Keratinocyte (primary cell): ENCODE results near the gene INTU. TPM values are rescaled to one million over a fixed set of nuclear protein-coding genes. Genes with fewer than 3 reads are reported as not detected.

Experiments used
- DNase-seq: peaks from one replicate; pipeline ENCODE4 v3.0.0-alpha.2; 2011; ENCODE audit warnings: low read depth, missing footprints, low spot score
- FAIRE-seq: peaks from 2 replicates; lab custom pipeline; 2011; peaks lifted over from hg19 to GRCh38; lab: Jason Lieb, UNC
- H2AFZ ChIP-seq: 2 replicates; pipeline ENCODE4 v1.6.0; 2012; ENCODE audit warnings: low read length, control low read depth, inconsistent platforms; ENCODE audit not compliant: control insufficient read depth
- H3K27ac ChIP-seq: 2 replicates; pipeline ENCODE4 v1.5.1; 2011; ENCODE audit warnings: low read length; ENCODE audit not compliant: control insufficient read depth, insufficient read depth
- H3K27me3 ChIP-seq: 3 replicates; pipeline ENCODE4 v1.6.0; 2011; ENCODE audit warnings: low read length; ENCODE audit not compliant: control insufficient read depth, insufficient read depth; ENCODE audit errors: extremely low read depth
- H3K36me3 ChIP-seq, 2 experiments: 2 replicates in 1 of 2; 3 replicates in 1 of 2; pipeline ENCODE4 v1.5.1; 2011; ENCODE audit warnings: low read length in 2 of 2, mild to moderate bottlenecking in 1 of 2; ENCODE audit not compliant: control insufficient read depth in 2 of 2, insufficient read depth in 2 of 2; ENCODE audit errors: extremely low read depth in 1 of 2
- H3K4me1 ChIP-seq: 3 replicates; pipeline ENCODE4 v1.5.1; 2011; ENCODE audit warnings: low read length; ENCODE audit not compliant: control insufficient read depth, insufficient read depth; ENCODE audit errors: extremely low read depth
- H3K4me2 ChIP-seq: 3 replicates; pipeline ENCODE4 v1.6.0; 2011; ENCODE audit warnings: low read depth, low read length; ENCODE audit not compliant: control insufficient read depth, insufficient read depth; ENCODE audit errors: extremely low read depth
- H3K4me3 ChIP-seq, 3 experiments: fragments of 200-600 bp in 1 of 3; sonication (generic) in 1 of 3; 2 replicates in 2 of 3; 3 replicates in 1 of 3; pipeline ENCODE4 v1.5.1; 2011 to 2016; ENCODE audit warnings: low read length in 3 of 3, mild to moderate bottlenecking in 3 of 3, control low read depth in 2 of 3, inconsistent platforms in 1 of 3, low read depth in 1 of 3, mixed read lengths in 1 of 3, mixed run types in 1 of 3, moderate library complexity in 1 of 3; ENCODE audit not compliant: control insufficient read depth in 2 of 3, insufficient read depth in 2 of 3; ENCODE audit errors: extremely low read depth in 1 of 3
- H3K79me2 ChIP-seq: 2 replicates; pipeline ENCODE4 v1.6.0; 2012; ENCODE audit warnings: low read length; ENCODE audit not compliant: control insufficient read depth, insufficient read depth
- H3K9ac ChIP-seq: 3 replicates; pipeline ENCODE4 v1.6.0; 2011; ENCODE audit warnings: low read length; ENCODE audit not compliant: control insufficient read depth, insufficient read depth; ENCODE audit errors: extremely low read depth
- H3K9me1 ChIP-seq: 3 replicates; pipeline ENCODE4 v1.6.0; 2011; ENCODE audit warnings: low read length; ENCODE audit not compliant: control insufficient read depth, insufficient read depth; ENCODE audit errors: extremely low read depth
- H3K9me3 ChIP-seq: 2 replicates; pipeline ENCODE4 v1.5.1; 2012; ENCODE audit warnings: low read depth, low read length; ENCODE audit not compliant: control insufficient read depth
- H4K20me1 ChIP-seq: 3 replicates; pipeline ENCODE4 v1.6.0; 2011; ENCODE audit warnings: low read length; ENCODE audit not compliant: control insufficient read depth, insufficient read depth; ENCODE audit errors: extremely low read depth
- EZH2 ChIP-seq: IDR thresholded peaks from one replicate; pipeline ENCODE4 v1.6.1; 2012; ENCODE audit warnings: inconsistent platforms, mild to moderate bottlenecking, low read length, moderate library complexity
- dilution Hi-C: fragments of 300-500 bp; cut with MboI; formaldehyde crosslinking; loops from one replicate; pipeline ENCODE4 v1.7.0; 2020; ENCODE audit warnings: low sequenced_read_pairs; ENCODE audit not compliant: extremely low pct_ligation_motif_present
- polyA plus RNA-seq, 5 experiments: library from polyadenylated mRNA; depleted of rRNA in 3 of 5; stranded (reverse) in 3 of 5; stranded (forward) in 1 of 5; unstranded in 1 of 5; fragments of >200 nt; gene quantifications; 1 replicate in 1 of 5; 2 replicates in 3 of 5; 3 replicates in 1 of 5; pipeline versions ENCODE4 v1.2.1 to v1.2.3, GENCODE V29; 2011 to 2012; ENCODE audit warnings: missing spikeins in 2 of 5, low read depth in 1 of 5, low replicate concordance in 1 of 5
- TF ChIP-seq, protein P1 (sequence below), 3 experiments: IDR thresholded peaks in 1 of 3; conservative IDR thresholded peaks in 1 of 3; optimal IDR thresholded peaks in 1 of 3; 2 replicates in 2 of 3; 3 replicates in 1 of 3; pipeline versions ENCODE3 to v1.5.1; 2011; ENCODE audit warnings: low read length in 3 of 3, mild to moderate bottlenecking in 3 of 3, moderate library complexity in 2 of 3, control low read depth in 1 of 3, inconsistent platforms in 1 of 3; ENCODE audit not compliant: insufficient read depth in 2 of 3; ENCODE audit errors: extremely low read depth in 1 of 3

INTU gene
- polyA plus RNA-seq, 1 donor (not counting 4 experiments of a cell fraction or from before 2014, with no cell fraction given) = 5.0 TPM

DNA sequence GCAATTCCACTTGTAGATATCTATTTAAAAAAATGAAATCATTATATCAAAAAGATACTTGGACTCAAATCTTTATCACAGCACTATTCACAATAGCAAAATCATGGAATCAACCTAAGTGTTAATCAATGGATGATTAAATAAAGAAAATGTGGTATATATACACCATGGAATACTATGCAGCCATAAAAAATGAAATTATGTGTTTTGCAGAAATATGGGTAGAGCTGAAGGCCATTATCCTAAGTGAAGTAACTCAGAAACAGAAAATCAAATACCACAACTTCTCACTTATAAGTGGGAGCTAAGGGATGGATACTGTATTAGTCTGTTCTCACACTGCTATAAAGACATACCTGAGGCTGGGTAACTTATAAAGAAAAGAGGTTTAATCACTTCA lies 14.3 kb upstream of the INTU start:
- Histone ChIP-seq H3K4me1 (peaks cover 2% of the 10 kb centered on the region), H3K27ac (no peak overlapping the region), H3K79me2 (no peaks in the 10 kb centered on the region), H3K9ac (no peak overlapping the region), H3K4me2 (no peak overlapping the region), H2AFZ (no peak overlapping the region), H3K27me3 (peaks cover 28% of the 10 kb centered on the region), H3K4me3 (no peak overlapping the region), H4K20me1 (no peaks in the 10 kb centered on the region), H3K9me3 (no peaks in the 10 kb centered on the region), H3K36me3 (no peaks in the 10 kb centered on the region), H3K9me1 (no peaks in the 10 kb centered on the region)
- DNase-seq (no peak), FAIRE-seq (no peak)
- TF ChIP-seq, protein P1, sequence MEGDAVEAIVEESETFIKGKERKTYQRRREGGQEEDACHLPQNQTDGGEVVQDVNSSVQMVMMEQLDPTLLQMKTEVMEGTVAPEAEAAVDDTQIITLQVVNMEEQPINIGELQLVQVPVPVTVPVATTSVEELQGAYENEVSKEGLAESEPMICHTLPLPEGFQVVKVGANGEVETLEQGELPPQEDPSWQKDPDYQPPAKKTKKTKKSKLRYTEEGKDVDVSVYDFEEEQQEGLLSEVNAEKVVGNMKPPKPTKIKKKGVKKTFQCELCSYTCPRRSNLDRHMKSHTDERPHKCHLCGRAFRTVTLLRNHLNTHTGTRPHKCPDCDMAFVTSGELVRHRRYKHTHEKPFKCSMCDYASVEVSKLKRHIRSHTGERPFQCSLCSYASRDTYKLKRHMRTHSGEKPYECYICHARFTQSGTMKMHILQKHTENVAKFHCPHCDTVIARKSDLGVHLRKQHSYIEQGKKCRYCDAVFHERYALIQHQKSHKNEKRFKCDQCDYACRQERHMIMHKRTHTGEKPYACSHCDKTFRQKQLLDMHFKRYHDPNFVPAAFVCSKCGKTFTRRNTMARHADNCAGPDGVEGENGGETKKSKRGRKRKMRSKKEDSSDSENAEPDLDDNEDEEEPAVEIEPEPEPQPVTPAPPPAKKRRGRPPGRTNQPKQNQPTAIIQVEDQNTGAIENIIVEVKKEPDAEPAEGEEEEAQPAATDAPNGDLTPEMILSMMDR (optimal IDR thresholded peaks at IDR 0.05 in 1 of 3, IDR thresholded peaks at IDR 0.05 in 1 of 3, conservative IDR thresholded peaks at IDR 0.05 in 1 of 3; ENCODE audit: extremely low read depth in 1 of 3, insufficient read depth in 2 of 3, low read length in 3 of 3) = no peak
- no peak for TF ChIP-seq EZH2
- dilution Hi-C loops = no loop called here

DNA sequence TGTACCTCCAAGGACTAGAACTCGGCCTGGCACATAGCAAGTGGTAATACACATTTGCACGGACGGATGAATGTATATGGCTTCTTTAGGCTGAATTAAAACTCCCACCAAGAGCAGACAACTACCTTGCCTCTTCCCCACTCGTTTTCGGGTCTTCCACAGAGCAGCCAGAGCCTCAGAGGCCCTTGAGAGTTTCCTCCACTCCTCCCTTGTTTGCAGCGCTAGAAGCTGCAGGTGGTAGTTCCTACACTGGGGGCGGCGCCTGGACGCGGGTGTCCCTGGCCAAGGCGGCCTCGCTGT lies 10.2 kb upstream of the INTU start:
- dilution Hi-C loops = no loop called here
- Histone ChIP-seq H3K4me2 (peak overlapping the region; percentile 85), H3K9me3 (no peaks in the 10 kb centered on the region), H4K20me1 (no peaks in the 10 kb centered on the region), H3K36me3 (no peaks in the 10 kb centered on the region), H3K9ac (no peak overlapping the region), H3K79me2 (no peaks in the 10 kb centered on the region), H2AFZ (peak overlapping the region; percentile 78), H3K27ac (no peak overlapping the region), H3K4me1 (peaks cover 6% of the 10 kb centered on the region), H3K9me1 (no peaks in the 10 kb centered on the region), H3K4me3 (peak overlapping the region; percentile 55 to 79 (median 62)), H3K27me3 (peaks cover 22% of the 10 kb centered on the region)
- FAIRE-seq = no peak
- DNase-seq = no peak
- no peak for TF ChIP-seq EZH2
- TF ChIP-seq, protein P1 (optimal IDR thresholded peaks at IDR 0.05 in 1 of 3, IDR thresholded peaks at IDR 0.05 in 1 of 3, conservative IDR thresholded peaks at IDR 0.05 in 1 of 3; ENCODE audit: extremely low read depth in 1 of 3, insufficient read depth in 2 of 3, low read length in 3 of 3) = no peak
